ENCODE measurements around the gene TMEM219. TPM values are rescaled to one million over a fixed set of nuclear protein-coding genes. Genes with fewer than 3 reads are reported as not detected.

TMEM219 gene
- total RNA-seq, 2 experiments from 2014 or later: 57.8 to 61.0 TPM

GRCh38 chr16:29999605-30000004, 37.7 kb downstream of the TMEM219 start:
- Mint-ChIP-seq H3K27me3 (ENCODE audit: low read depth) (no peaks in the 10 kb centered on the region), H3K4me1 (ENCODE audit: low read depth) (peaks cover 24% of the 10 kb centered on the region), H3K27ac (no peak overlapping the region), H3K36me3 (ENCODE audit: low read depth) (peaks cover 46% of the 10 kb centered on the region), H3K4me3 (no peak overlapping the region), H3K9me3 (ENCODE audit: insufficient read depth) (no peaks in the 10 kb centered on the region)
- POLR2A ChIA-PET: no interaction called here
- no peak for ATAC-seq
- CTCF ChIA-PET: no interaction called here
- no peak for DNase-seq

- Mint-ChIP-seq H3K36me3 (ENCODE audit: low read depth) (peaks cover 45% of the 10 kb centered on the region), H3K4me3 (no peak overlapping the region), H3K27ac (no peak overlapping the region), H3K27me3 (ENCODE audit: low read depth) (no peaks in the 10 kb centered on the region), H3K9me3 (ENCODE audit: insufficient read depth) (no peaks in the 10 kb centered on the region), H3K4me1 (ENCODE audit: low read depth) (peaks cover 19% of the 10 kb centered on the region)
- DNase-seq: no peak
- ATAC-seq: no peak
- ChIA-PET CTCF (no interaction called here), POLR2A (no interaction called here)
These were observed 39.1 kb downstream of the TMEM219 start for GRCh38 chr16:30000735-30001631.

GRCh38 chr16:30002614-30003346, 40.9 kb downstream of the TMEM219 start:
- Mint-ChIP-seq H3K27me3 (ENCODE audit: low read depth) (no peaks in the 10 kb centered on the region), H3K9me3 (ENCODE audit: insufficient read depth) (no peaks in the 10 kb centered on the region), H3K36me3 (ENCODE audit: low read depth) (peaks cover 35% of the 10 kb centered on the region), H3K4me1 (ENCODE audit: low read depth) (peaks cover 13% of the 10 kb centered on the region), H3K27ac (peak overlapping the region; percentile 52), H3K4me3 (no peak overlapping the region)
- ChIA-PET CTCF (no interaction called here), POLR2A (interaction anchor here (1.6 kb wide), 1 partner anchor 41 kb away, joined by 4 read pairs; the partner anchor contains the start of gene TMEM219)
- ATAC-seq (no peak), DNase-seq (no peak)

GRCh38 chr16:30003670-30004423, 42.0 kb downstream of the TMEM219 start:
- H3K9me3 Mint-ChIP-seq (ENCODE audit: insufficient read depth): no peaks in the 10 kb centered on the region
- ATAC-seq: no peak
- no peaks in the 10 kb centered on the region for H3K27me3 Mint-ChIP-seq (ENCODE audit: low read depth)
- DNase-seq: no peak
- no peak overlapping the region for H3K27ac Mint-ChIP-seq
- CTCF ChIA-PET: interaction anchor here (1.2 to 2.2 kb wide), 3 partner anchors 22 to 42 kb away, joined by 3 to 6 read pairs (median 5); partner anchors contain the start of gene TMEM219
- POLR2A ChIA-PET: interaction anchor here (0.8 to 1.6 kb wide), 3 partner anchors 8 to 304 kb away, joined by 3 to 4 read pairs (median 4); partner anchors contain the start of genes HIRIP3 and TMEM219
- H3K4me3 Mint-ChIP-seq: no peak overlapping the region
- H3K4me1 Mint-ChIP-seq (ENCODE audit: low read depth): peaks cover 7% of the 10 kb centered on the region
- peaks cover 27% of the 10 kb centered on the region for H3K36me3 Mint-ChIP-seq (ENCODE audit: low read depth)

- Mint-ChIP-seq H3K4me3 (no peak overlapping the region), H3K9me3 (ENCODE audit: insufficient read depth) (no peaks in the 10 kb centered on the region), H3K36me3 (ENCODE audit: low read depth) (peaks cover 22% of the 10 kb centered on the region), H3K4me1 (ENCODE audit: low read depth) (peaks cover 6% of the 10 kb centered on the region), H3K27me3 (ENCODE audit: low read depth) (peaks cover under 1% of the 10 kb centered on the region), H3K27ac (no peak overlapping the region)
- ChIA-PET POLR2A (interaction anchor here (0.8 to 1.3 kb wide), 2 partner anchors 9 to 304 kb away, joined by 3 to 4 read pairs; partner anchors contain the start of gene HIRIP3), CTCF (interaction anchor here (0.7 to 2.2 kb wide), 4 partner anchors 23 to 304 kb away, joined by 3 to 6 read pairs (median 4); partner anchors contain the start of gene TMEM219)
- ATAC-seq (no peak), DNase-seq (no peak)
These were observed 42.5 kb downstream of the TMEM219 start for GRCh38 chr16:30004424-30004776.

- Mint-ChIP-seq H3K4me3 (no peak overlapping the region), H3K36me3 (ENCODE audit: low read depth) (peaks cover 18% of the 10 kb centered on the region), H3K27me3 (ENCODE audit: low read depth) (peaks cover 5% of the 10 kb centered on the region), H3K27ac (no peak overlapping the region), H3K9me3 (ENCODE audit: insufficient read depth) (no peaks in the 10 kb centered on the region), H3K4me1 (ENCODE audit: low read depth) (peaks cover 2% of the 10 kb centered on the region)
- peak; percentile 2 for ATAC-seq
- ChIA-PET CTCF (interaction anchor here (0.7 to 2.2 kb wide), 4 partner anchors 23 to 304 kb away, joined by 3 to 6 read pairs (median 4); partner anchors contain the start of gene TMEM219), POLR2A (interaction anchor here (0.8 to 1.3 kb wide), 2 partner anchors 9 to 305 kb away, joined by 3 to 4 read pairs; partner anchors contain the start of gene HIRIP3)
- no peak for DNase-seq
These were observed 42.9 kb downstream of the TMEM219 start for GRCh38 chr16:30004811-30005242.

- Mint-ChIP-seq H3K4me3 (no peak overlapping the region), H3K9me3 (ENCODE audit: insufficient read depth) (no peaks in the 10 kb centered on the region), H3K4me1 (ENCODE audit: low read depth) (peaks cover 6% of the 10 kb centered on the region), H3K27me3 (ENCODE audit: low read depth) (peaks cover 11% of the 10 kb centered on the region), H3K27ac (no peak overlapping the region), H3K36me3 (ENCODE audit: low read depth) (peaks cover 16% of the 10 kb centered on the region)
- ChIA-PET POLR2A (interaction anchor here (0.5 to 1.3 kb wide), 3 partner anchors 32 to 305 kb away, joined by 3 to 4 read pairs (median 3); partner anchors contain the start of gene TAOK2), CTCF (interaction anchor here (0.7 to 2.2 kb wide), 10 partner anchors 9 to 304 kb away, joined by 3 to 6 read pairs (median 4); partner anchors contain the start of genes KCTD13 and MAZ)
- peak; percentile 51 for ATAC-seq
- peak; percentile 53 for DNase-seq
These were observed 43.6 kb downstream of the TMEM219 start for GRCh38 chr16:30005341-30006094.

- no peaks in the 10 kb centered on the region for H3K9me3 Mint-ChIP-seq (ENCODE audit: insufficient read depth)
- H3K4me3 Mint-ChIP-seq: no peak overlapping the region
- CTCF ChIA-PET: interaction anchor here (0.7 to 2.2 kb wide), 10 partner anchors 9 to 305 kb away, joined by 3 to 6 read pairs (median 4); partner anchors contain the start of genes KCTD13 and MAZ
- H3K27me3 Mint-ChIP-seq (ENCODE audit: low read depth): peaks cover 13% of the 10 kb centered on the region
- peaks cover 7% of the 10 kb centered on the region for H3K4me1 Mint-ChIP-seq (ENCODE audit: low read depth)
- POLR2A ChIA-PET: interaction anchor here (0.5 to 1.2 kb wide), 2 partner anchors 32 to 133 kb away, joined by 3 read pairs; partner anchors contain the start of gene TAOK2
- no peak overlapping the region for H3K27ac Mint-ChIP-seq
- no peak for ATAC-seq
- H3K36me3 Mint-ChIP-seq (ENCODE audit: low read depth): peaks cover 16% of the 10 kb centered on the region
- no peak for DNase-seq
These were observed 44.2 kb downstream of the TMEM219 start for GRCh38 chr16:30006095-30006473.

GRCh38 chr16:30006659-30007377, 44.9 kb downstream of the TMEM219 start:
- no peak for ATAC-seq
- Mint-ChIP-seq H3K4me3 (no peak overlapping the region), H3K9me3 (ENCODE audit: insufficient read depth) (no peaks in the 10 kb centered on the region), H3K36me3 (ENCODE audit: low read depth) (peaks cover 16% of the 10 kb centered on the region), H3K27ac (no peak overlapping the region), H3K4me1 (ENCODE audit: low read depth) (peaks cover 7% of the 10 kb centered on the region), H3K27me3 (ENCODE audit: low read depth) (peaks cover 16% of the 10 kb centered on the region)
- ChIA-PET POLR2A (interaction anchor here (1.2 kb wide), 1 partner anchor 33 kb away, joined by 3 read pairs; the partner anchor contains the start of gene TAOK2), CTCF (interaction anchor here (1.2 to 1.3 kb wide), 3 partner anchors 10 to 48 kb away, joined by 3 to 6 read pairs (median 5); no protein-coding TSS in a partner anchor)
- DNase-seq: no peak

GRCh38 chr16:30007378-30007895, 45.6 kb downstream of the TMEM219 start:
- Mint-ChIP-seq H3K4me3 (no peak overlapping the region), H3K27ac (no peak overlapping the region), H3K27me3 (ENCODE audit: low read depth) (peaks cover 22% of the 10 kb centered on the region), H3K4me1 (ENCODE audit: low read depth) (peaks cover 11% of the 10 kb centered on the region), H3K9me3 (ENCODE audit: insufficient read depth) (no peaks in the 10 kb centered on the region), H3K36me3 (ENCODE audit: low read depth) (peaks cover 13% of the 10 kb centered on the region)
- CTCF ChIA-PET: no interaction called here
- POLR2A ChIA-PET: interaction anchor here (1.3 kb wide), 1 partner anchor 316 kb away, joined by 4 read pairs; no protein-coding TSS in a partner anchor
- DNase-seq (no peak), ATAC-seq (no peak)

All from activated CD8-positive, alpha-beta T cell treated with anti-CD3 and anti-CD28 coated beads, Interleukin-2, amount 10 ng/mL, durations not matched to agents 7 days and 5 days (primary cell).